ENCODE results near the gene FUBP3.

DNA sequence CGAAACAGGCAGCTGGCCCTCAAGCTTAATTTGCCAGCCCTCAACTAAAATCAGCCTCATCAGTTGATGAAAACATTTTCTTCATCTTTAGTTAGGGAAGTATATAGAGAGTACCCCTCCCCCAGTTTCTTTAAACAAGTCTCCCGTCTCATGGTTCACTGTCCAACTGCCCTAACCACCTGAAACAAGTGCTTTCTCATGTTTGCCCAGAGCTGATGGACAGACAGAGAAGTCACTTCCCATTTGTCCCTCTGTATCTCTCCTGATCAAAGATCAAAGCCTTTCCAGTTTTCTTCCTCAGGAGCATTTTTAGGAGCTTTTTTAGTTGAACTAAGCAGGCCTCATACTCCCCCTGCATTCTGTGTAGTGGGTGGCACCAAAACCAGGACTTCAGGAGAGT lies 21.7 kb downstream of the FUBP3 start:
- TF ChIP-seq CTCF (IDR thresholded peaks at IDR 0.05) (no peak), POLR2A (IDR thresholded peaks at IDR 0.05) (no peak)

Data from adrenal gland (tissue), 5 donors.